ENCODE results near the gene TP73.

DNA sequence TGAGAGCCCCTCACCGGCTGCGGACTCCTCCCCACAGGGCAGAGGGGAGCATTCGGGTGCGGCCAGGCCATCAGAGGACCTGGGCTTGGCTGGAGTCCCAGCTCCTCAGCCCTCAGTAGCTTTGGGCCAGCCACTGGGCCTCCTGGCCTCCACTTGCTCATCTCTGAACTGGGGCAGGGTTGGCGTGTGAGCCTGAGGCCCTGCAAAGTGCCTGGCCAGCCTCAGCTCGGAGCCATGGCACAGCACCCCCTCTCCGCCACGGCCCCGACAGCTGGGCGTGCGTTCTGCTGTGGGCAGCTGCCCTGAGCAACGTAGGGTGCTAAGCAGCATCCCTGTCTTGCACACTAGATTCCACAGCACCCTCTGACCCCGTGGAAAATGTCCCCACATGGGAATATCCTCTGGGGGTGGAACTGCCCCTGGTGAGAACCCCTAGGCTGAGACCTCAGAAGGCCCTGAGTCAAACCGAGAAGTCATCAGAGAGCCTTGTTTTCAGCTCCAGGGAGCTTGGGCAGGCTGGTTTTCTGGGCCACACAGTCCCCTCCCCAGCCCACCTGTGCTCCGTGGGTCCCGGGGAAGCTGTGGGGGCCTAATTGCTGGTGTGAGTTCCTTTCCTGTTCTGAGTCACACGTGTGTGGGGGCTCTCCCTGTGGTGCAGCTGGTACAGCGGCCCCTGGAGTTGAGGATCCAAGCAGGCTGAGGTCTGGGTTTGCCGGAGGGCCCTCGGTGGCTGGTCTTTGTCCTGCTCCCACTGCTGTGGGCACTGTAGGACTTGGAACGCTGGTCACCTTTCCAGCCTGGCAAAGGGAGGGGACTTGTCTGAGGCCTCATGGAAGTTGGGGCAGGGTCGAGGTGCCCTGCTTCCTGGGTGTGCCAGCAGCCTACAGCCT is 24.5 kb downstream of the TP73 start:
- TF ChIP-seq EZH2 (IDR thresholded peaks at IDR 0.05; ENCODE audit: borderline replicate concordance, low read depth, low read length, poor library complexity, severe bottlenecking): no peak
- TF ChIP-seq, protein P1, sequence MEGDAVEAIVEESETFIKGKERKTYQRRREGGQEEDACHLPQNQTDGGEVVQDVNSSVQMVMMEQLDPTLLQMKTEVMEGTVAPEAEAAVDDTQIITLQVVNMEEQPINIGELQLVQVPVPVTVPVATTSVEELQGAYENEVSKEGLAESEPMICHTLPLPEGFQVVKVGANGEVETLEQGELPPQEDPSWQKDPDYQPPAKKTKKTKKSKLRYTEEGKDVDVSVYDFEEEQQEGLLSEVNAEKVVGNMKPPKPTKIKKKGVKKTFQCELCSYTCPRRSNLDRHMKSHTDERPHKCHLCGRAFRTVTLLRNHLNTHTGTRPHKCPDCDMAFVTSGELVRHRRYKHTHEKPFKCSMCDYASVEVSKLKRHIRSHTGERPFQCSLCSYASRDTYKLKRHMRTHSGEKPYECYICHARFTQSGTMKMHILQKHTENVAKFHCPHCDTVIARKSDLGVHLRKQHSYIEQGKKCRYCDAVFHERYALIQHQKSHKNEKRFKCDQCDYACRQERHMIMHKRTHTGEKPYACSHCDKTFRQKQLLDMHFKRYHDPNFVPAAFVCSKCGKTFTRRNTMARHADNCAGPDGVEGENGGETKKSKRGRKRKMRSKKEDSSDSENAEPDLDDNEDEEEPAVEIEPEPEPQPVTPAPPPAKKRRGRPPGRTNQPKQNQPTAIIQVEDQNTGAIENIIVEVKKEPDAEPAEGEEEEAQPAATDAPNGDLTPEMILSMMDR (conservative IDR thresholded peaks at IDR 0.05; ENCODE audit: low read depth, low read length): no peak

All from A673 (cell line).